Adrenal gland (tissue), 12 donors: ENCODE data around the gene HOXD8. TPM values are rescaled to one million over a fixed set of nuclear protein-coding genes. Genes with fewer than 3 reads are reported as not detected.

Source experiments
- DNase-seq, 7 donors: peaks; one replicate each; pipeline ENCODE4 v3.0.0-alpha.2; 2019 to 2020
- H3K27ac ChIP-seq, 5 donors: fragments of 200-600 bp; sonication (generic) in 4 of 5; 1 replicate in 3 of 5; 2 replicates in 2 of 5; pipeline versions ENCODE4 v1.5.1 to v1.8.0; 2016 to 2020; ENCODE audit warnings: mild to moderate bottlenecking in 1 of 5
- H3K27me3 ChIP-seq: fragments of 200-600 bp; 2 replicates; pipeline ENCODE4 v1.8.0; 2021
- H3K36me3 ChIP-seq, 2 donors: fragments of 200-600 bp; replicated peaks in 1 of 2; 1 replicate in 1 of 2; 2 replicates in 1 of 2; pipeline versions ENCODE4 v1.5.1 to v1.8.0; 2018 to 2022
- H3K4me1 ChIP-seq, 2 donors: fragments of 200-600 bp; replicated peaks in 1 of 2; 1 replicate in 1 of 2; 2 replicates in 1 of 2; pipeline versions ENCODE4 v1.5.1 to v1.8.0; 2018 to 2021
- H3K4me3 ChIP-seq, 4 donors: fragments of 200-600 bp; sonication (generic) in 3 of 4; one replicate each; pipeline ENCODE4 v1.5.1; 2016 to 2018
- H3K9me3 ChIP-seq, 3 donors: fragments of 200-600 bp; sonication (generic) in 1 of 3; replicated peaks in 1 of 3; 1 replicate in 2 of 3; 2 replicates in 1 of 3; pipeline versions ENCODE4 v1.5.1 to v1.8.0; 2016 to 2021
- CTCF ChIP-seq, 6 experiments: fragments of 450-650 bp in 4 of 6; fragments of 200-600 bp in 2 of 6; sonication (generic) in 1 of 6; IDR thresholded peaks; 1 replicate in 5 of 6; 2 replicates in 1 of 6; pipeline versions ENCODE4 v1.5.1 to v1.8.0; 2016 to 2021; ENCODE audit warnings: antibody characterized with exemption in 6 of 6, mild to moderate bottlenecking in 2 of 6, moderate library complexity in 1 of 6
- POLR2A ChIP-seq, 2 donors: fragments of 450-650 bp; IDR thresholded peaks; one replicate each; pipeline ENCODE4 v1.6.1; 2017; ENCODE audit warnings: antibody characterized with exemption in 2 of 2, mild to moderate bottlenecking in 2 of 2, moderate library complexity in 1 of 2
- WGBS, 4 donors: extraction: QIAGEN DNeasy Blood & Tissue Kit in 2 of 4; methylation state at CpG; one replicate each; pipeline versions ENCODE4 v1.1.5 to v1.1.7; 2013 to 2017; 5-methylcytosine and 5-hydroxymethylcytosine counted together
- intact Hi-C, 2 donors: fragments of 100-400 bp; cut with DNase I; formaldehyde crosslinking; loops; one replicate each; pipeline versions ENCODE4 v1.14.1 to v1.15.0; 2022 to 2023
- polyA plus RNA-seq, 3 donors: library from polyadenylated mRNA; stranded (reverse); fragments of 200-250 nt in 2 of 3; fragments of 350-450 nt in 1 of 3; fragmentation: Illumina TruSeq in 1 of 3; extraction: RNeasy Lipid Tissue Mini Kit (QIAGEN cat#74804) in 1 of 3; gene quantifications; one replicate each; pipeline ENCODE4 v1.2.3, GENCODE V29; 2013 to 2014
- total RNA-seq, 9 donors: library from RNA; depleted of rRNA in 4 of 9; stranded (reverse); fragments of >200 nt in 4 of 9; fragments of 120-200 nt in 1 of 9; fragmentation: NEBNext Ultra II Directional in 1 of 9; extraction: Animal tissue kit (Norgen Biotek cat#: 25700) in 1 of 9; gene quantifications; one replicate each; pipeline versions ENCODE4 v1.1.0 to v1.2.4, GENCODE V29; 2013 to 2023
- donor health status: healthy with polysubstance abuse.
- donor health status: Bipolar disorder and iron deficiency.
- donor health status: DM: yes; HTN: yes; CAD: no.
- donor health status: DM: no; HTN: no; CAD: no.
- donor health status: DM: no; HTN: no; CAD: no.
- donor health status: DM: yes; HTN: yes; CAD: no.

The HOXD8 gene
- total and polyA plus RNA-seq, 12 donors: 11.3 to 46.2 (median 33.3) TPM

GRCh38 chr2:176147210-176147799 lies 17.8 kb downstream of the HOXD8 start:
- no peak overlapping the region for H3K27ac ChIP-seq
- DNase-seq: peak in 1 of 7 donors; percentile 35

GRCh38 chr2:176147800-176148496 lies 18.4 kb downstream of the HOXD8 start:
- H3K9me3 ChIP-seq: no peaks in the 10 kb centered on the region
- H3K27ac ChIP-seq: no peak overlapping the region
- peaks cover 0 to 7% of the 10 kb centered on the region in 2 donors for H3K4me1 ChIP-seq
- peaks cover 0 to 4% of the 10 kb centered on the region in 2 donors for H3K36me3 ChIP-seq
- intact Hi-C loops: loop anchor here in 1 of 2 donors (5.0 kb wide), 1 partner anchor 409 kb away; no protein-coding TSS in a partner anchor
- WGBS, 4 donors: 68 to 74% (median 69%) methylated on average over 23 to 31 of the region's 31 CpGs
- TF ChIP-seq CTCF (IDR thresholded peaks at IDR 0.05): no peak
- no peak for TF ChIP-seq POLR2A (IDR thresholded peaks at IDR 0.05)
- no peak overlapping the region for H3K4me3 ChIP-seq
- no peaks in the 10 kb centered on the region for H3K27me3 ChIP-seq
- peak in 3 of 7 donors; percentile 9 to 50 (median 13) for DNase-seq

More at GRCh38 chr2:176147210-176147799, 17.8 kb downstream of the HOXD8 start:
- 75 to 86% (median 81%) methylated on average over 31 to 32 of the region's 32 CpGs for WGBS, 4 donors
- intact Hi-C loops: loop anchor here in 1 of 2 donors (5.0 kb wide), 1 partner anchor 410 kb away; no protein-coding TSS in a partner anchor
- Histone ChIP-seq H3K4me3 (no peak overlapping the region), H3K9me3 (no peaks in the 10 kb centered on the region), H3K4me1 (peaks cover 0 to 7% of the 10 kb centered on the region in 2 donors), H3K36me3 (no peaks in the 10 kb centered on the region), H3K27me3 (no peaks in the 10 kb centered on the region)
- TF ChIP-seq POLR2A (IDR thresholded peaks at IDR 0.05) (no peak), CTCF (IDR thresholded peaks at IDR 0.05) (no peak)

DNA sequence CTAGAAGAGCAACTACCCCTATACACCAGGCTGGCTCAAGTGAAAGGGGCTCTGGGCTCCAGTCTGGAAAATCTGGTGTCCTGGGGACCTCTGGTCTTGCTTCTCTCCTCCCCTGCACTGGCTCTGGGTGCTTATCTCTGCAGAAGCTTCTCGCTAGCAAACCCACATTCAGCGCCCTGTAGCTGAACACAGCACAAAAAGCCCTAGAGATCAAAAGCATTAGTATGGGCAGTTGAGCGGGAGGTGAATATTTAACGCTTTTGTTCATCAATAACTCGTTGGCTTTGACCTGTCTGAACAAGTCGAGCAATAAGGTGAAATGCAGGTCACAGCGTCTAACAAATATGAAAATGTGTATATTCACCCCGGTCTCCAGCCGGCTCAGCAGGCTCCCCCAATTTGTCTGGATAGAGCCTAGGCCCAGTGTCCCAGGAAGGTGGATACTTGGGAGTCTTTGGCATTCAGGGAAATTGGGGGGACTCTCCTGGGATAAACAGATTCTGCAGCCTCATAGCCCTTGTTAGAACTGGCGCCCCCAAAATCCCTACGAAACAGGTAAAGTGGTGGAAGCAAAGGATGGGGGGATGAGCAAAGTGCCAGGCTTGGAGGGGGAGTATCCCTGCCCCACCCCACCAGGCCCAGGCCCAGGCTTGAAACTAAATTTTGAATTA lies 19.4 kb downstream of the HOXD8 start:
- DNase-seq: peak in 1 of 7 donors; percentile 41
- Histone ChIP-seq H3K36me3 (peaks cover 0 to 13% of the 10 kb centered on the region in 2 donors), H3K27me3 (no peaks in the 10 kb centered on the region), H3K27ac (no peak overlapping the region), H3K4me1 (peaks cover 0 to 7% of the 10 kb centered on the region in 2 donors), H3K4me3 (no peak overlapping the region), H3K9me3 (no peaks in the 10 kb centered on the region)
- TF ChIP-seq CTCF (IDR thresholded peaks at IDR 0.05): no peak
- TF ChIP-seq POLR2A (IDR thresholded peaks at IDR 0.05): no peak
- intact Hi-C loops: loop anchor here in 1 of 2 donors (5.0 kb wide), 1 partner anchor 408 kb away; no protein-coding TSS in a partner anchor
- 78 to 91% (median 84%) methylated on average over 11 of the region's 11 CpGs for WGBS, 4 donors

DNA sequence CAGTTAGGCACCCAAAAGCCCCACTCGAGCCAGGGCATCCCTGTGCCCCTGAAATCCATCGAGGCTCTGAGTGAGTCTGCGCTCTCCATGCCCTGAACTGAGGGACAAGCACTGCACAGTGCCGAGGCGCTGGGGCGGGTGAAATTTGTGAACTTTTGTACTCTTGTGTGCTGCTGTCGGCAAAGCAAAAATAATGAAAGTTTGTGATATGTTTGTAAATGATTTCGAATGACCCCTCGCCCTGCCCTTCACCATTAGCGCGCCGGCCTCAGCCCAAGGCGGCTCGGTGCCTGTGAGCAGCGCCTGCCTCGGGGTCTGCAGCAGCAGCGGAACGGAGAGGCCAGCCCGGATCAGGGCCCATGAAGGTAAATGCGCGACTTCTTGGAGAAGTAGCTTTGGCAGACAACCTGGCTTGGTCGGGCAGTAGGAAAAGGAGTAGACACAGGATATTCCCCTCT lies 20.0 kb downstream of the HOXD8 start:
- Histone ChIP-seq H3K9me3 (no peaks in the 10 kb centered on the region), H3K27ac (no peak overlapping the region), H3K36me3 (peaks cover 0 to 19% of the 10 kb centered on the region in 2 donors), H3K27me3 (no peaks in the 10 kb centered on the region), H3K4me3 (no peak overlapping the region), H3K4me1 (peaks cover 0 to 7% of the 10 kb centered on the region in 2 donors)
- DNase-seq: peak in 1 of 7 donors; percentile 42
- TF ChIP-seq CTCF (IDR thresholded peaks at IDR 0.05) (no peak), POLR2A (IDR thresholded peaks at IDR 0.05) (no peak)
- intact Hi-C loops: loop anchor here in 1 of 2 donors (5.0 kb wide), 1 partner anchor 408 kb away; no protein-coding TSS in a partner anchor
- 71 to 82% (median 74%) methylated on average over 15 to 22 of the region's 22 CpGs for WGBS, 4 donors
